Endothelial cell of umbilical vein (primary cell): ENCODE measurements around the gene PTTG1IP. TPM values are rescaled to one million over a fixed set of nuclear protein-coding genes. Genes with fewer than 3 reads are reported as not detected.

Experiments used
- BruUV-seq: library from RNA; stranded (reverse); fragments of 400-500 nt; replicated peaks from 2 replicates; lab custom pipeline; 2021; lab: Mats Ljungman, UMichigan
- CTCF ChIA-PET: fragments of 300-600, 350-600 bp; sonication (Branson Sonifier 250); formaldehyde crosslinking; loops from one replicate; lab custom pipeline; 2021; ENCODE audit warnings: antibody characterized with exemption, inconsistent platforms; lab: Charles Lee
- POLR2A ChIA-PET: fragments of 300-600, 350-600 bp; sonication (Branson Sonifier 250); formaldehyde crosslinking; loops from one replicate; lab custom pipeline; 2021; ENCODE audit warnings: antibody characterized with exemption, inconsistent platforms; lab: Charles Lee
- DNase-seq: peaks from one replicate; pipeline ENCODE4 v3.0.0-alpha.2; 2011; ENCODE audit warnings: low read depth, low spot score
- FAIRE-seq: peaks from 2 replicates; lab custom pipeline; 2011; peaks lifted over from hg19 to GRCh38; lab: Jason Lieb, UNC
- H2AFZ ChIP-seq: 2 replicates; pipeline ENCODE4 v1.6.0; 2012; ENCODE audit warnings: low read depth, low read length, control low read depth, inconsistent platforms
- H3K27ac ChIP-seq: 2 replicates; pipeline ENCODE4 v1.5.1; 2011; ENCODE audit warnings: low read depth, mild to moderate bottlenecking, control low read depth, low read length, moderate library complexity; ENCODE audit not compliant: insufficient read depth
- H3K27me3 ChIP-seq, 2 experiments: 2 replicates each; pipeline versions ENCODE4 v1.6.0 to v1.6.1; 2011; ENCODE audit warnings: low read length in 2 of 2, mixed read lengths in 1 of 2; ENCODE audit not compliant: control insufficient read depth in 2 of 2, insufficient read depth in 2 of 2
- H3K36me3 ChIP-seq, 2 experiments: 2 replicates in 1 of 2; 3 replicates in 1 of 2; pipeline ENCODE4 v1.5.1; 2011; ENCODE audit warnings: low read length in 2 of 2, mild to moderate bottlenecking in 1 of 2, moderate library complexity in 1 of 2; ENCODE audit not compliant: control insufficient read depth in 2 of 2, insufficient read depth in 2 of 2; ENCODE audit errors: extremely low read depth in 1 of 2
- H3K4me1 ChIP-seq: 3 replicates; pipeline ENCODE4 v1.5.1; 2011; ENCODE audit warnings: mild to moderate bottlenecking, low read length; ENCODE audit not compliant: control insufficient read depth, insufficient read depth; ENCODE audit errors: extremely low read depth
- H3K4me2 ChIP-seq: 2 replicates; pipeline ENCODE4 v1.6.1; 2011; ENCODE audit warnings: low read length, control low read depth, mixed read lengths; ENCODE audit not compliant: insufficient read depth
- H3K4me3 ChIP-seq, 3 experiments: fragments of 200-600 bp in 1 of 3; sonication (generic), shearing (Covaris generic) in 1 of 3; replicated peaks in 1 of 3; 2 replicates each; pipeline ENCODE4 v1.5.1; 2011 to 2016; ENCODE audit warnings: control low read depth in 3 of 3, low read length in 3 of 3, mild to moderate bottlenecking in 2 of 3, inconsistent platforms in 1 of 3, low read depth in 1 of 3, moderate library complexity in 1 of 3; ENCODE audit not compliant: insufficient read depth in 1 of 3
- H3K79me2 ChIP-seq: 2 replicates; pipeline ENCODE4 v1.6.0; 2012; ENCODE audit warnings: low read length, inconsistent platforms; ENCODE audit not compliant: control insufficient read depth, insufficient read depth
- H3K9ac ChIP-seq: replicated peaks from 2 replicates; pipeline ENCODE3; 2011; ENCODE audit warnings: low read length, control low read depth; ENCODE audit not compliant: insufficient read depth; ENCODE audit errors: extremely low read depth
- H3K9me1 ChIP-seq: replicated peaks from 3 replicates; pipeline ENCODE4 v1.6.0; 2011; ENCODE audit warnings: mild to moderate bottlenecking, low read length; ENCODE audit not compliant: control insufficient read depth, insufficient read depth; ENCODE audit errors: extremely low read depth
- H3K9me3 ChIP-seq: replicated peaks from 2 replicates; pipeline ENCODE4 v1.5.1; 2012; ENCODE audit warnings: low read length, inconsistent platforms; ENCODE audit not compliant: control insufficient read depth, insufficient read depth
- H4K20me1 ChIP-seq: replicated peaks from 2 replicates; pipeline ENCODE3; 2011; ENCODE audit warnings: mild to moderate bottlenecking, low read length; ENCODE audit not compliant: control insufficient read depth, insufficient read depth; ENCODE audit errors: extremely low read depth
- CTCF ChIP-seq, 2 donors: IDR thresholded peaks; 1 replicate in 1 of 2; 2 replicates in 1 of 2; pipeline ENCODE4 v1.5.1; 2011; ENCODE audit warnings: low read length in 2 of 2, mild to moderate bottlenecking in 2 of 2, moderate library complexity in 2 of 2, control low read depth in 1 of 2, inconsistent platforms in 1 of 2, low read depth in 1 of 2; ENCODE audit not compliant: insufficient read depth in 1 of 2; ENCODE audit errors: extremely low read depth in 1 of 2
- EZH2 ChIP-seq: IDR thresholded peaks from 2 replicates; pipeline ENCODE4 v1.6.1; 2012; ENCODE audit warnings: borderline replicate concordance, low read depth, mild to moderate bottlenecking, moderate library complexity, low read length, inconsistent platforms; ENCODE audit not compliant: severe bottlenecking
- FOS ChIP-seq: IDR thresholded peaks from 2 replicates; pipeline ENCODE4 v1.6.1; 2011; ENCODE audit warnings: mild to moderate bottlenecking, low read length, moderate library complexity, borderline replicate concordance; ENCODE audit not compliant: insufficient read depth
- GATA2 ChIP-seq: IDR thresholded peaks from 2 replicates; pipeline ENCODE4 v1.7.0; 2011; ENCODE audit warnings: low read depth, mild to moderate bottlenecking, moderate library complexity, mixed read lengths, low read length; ENCODE audit not compliant: insufficient read length, insufficient read depth
- JUN ChIP-seq: IDR thresholded peaks from 2 replicates; pipeline ENCODE4 v1.6.1; 2011; ENCODE audit warnings: borderline replicate concordance, low read depth; ENCODE audit not compliant: insufficient read length, insufficient read depth
- MAX ChIP-seq: IDR thresholded peaks from 2 replicates; pipeline ENCODE4 v1.6.1; 2011; ENCODE audit not compliant: insufficient read depth, insufficient read length
- MYC ChIP-seq: IDR thresholded peaks from one replicate; pipeline ENCODE4 v1.6.1; 2011; ENCODE audit warnings: mild to moderate bottlenecking, low read depth, low read length
- POLR2A ChIP-seq: IDR thresholded peaks from 2 replicates; pipeline ENCODE4 v1.6.1; 2012; ENCODE audit warnings: low read depth, mild to moderate bottlenecking, control low read depth, low read length
- POLR2AphosphoS5 ChIP-seq: IDR thresholded peaks from 2 replicates; pipeline ENCODE4 v1.6.1; 2012; ENCODE audit warnings: low read depth, mild to moderate bottlenecking, control low read depth, low read length, moderate library complexity; ENCODE audit not compliant: insufficient read depth
- dilution Hi-C: fragments of 300-500 bp; cut with MboI; formaldehyde crosslinking; loops from one replicate; pipeline ENCODE4 v1.15.0; 2019; ENCODE audit warnings: low sequenced_read_pairs; ENCODE audit not compliant: extremely low pct_ligation_motif_present
- intact Hi-C: fragments of 100-400 bp; cut with micrococcal nuclease; formaldehyde crosslinking; loops from one replicate; pipeline ENCODE4 v1.10.0; 2022
- polyA plus RNA-seq, 4 experiments: library from polyadenylated mRNA; depleted of rRNA in 3 of 4; stranded (reverse) in 3 of 4; unstranded in 1 of 4; fragments of >200 nt; gene quantifications; 2 replicates each; pipeline versions ENCODE4 v1.2.1 to v1.2.3, GENCODE V29; 2011 to 2012; ENCODE audit warnings: missing spikeins in 1 of 4
- total RNA-seq: library from RNA; stranded (reverse); gene quantifications from 2 replicates; pipeline ENCODE4 v1.2.3, GENCODE V29; 2021

Gene PTTG1IP
- total and polyA plus RNA-seq, 2 donors (not counting 3 experiments of a cell fraction or from before 2014, with no cell fraction given) = 342 to 415 TPM

- intact Hi-C loops = no loop called here
- no peaks in the 10 kb centered on the region for H3K4me1 ChIP-seq
- H4K20me1 ChIP-seq = peaks cover 7% of the 10 kb centered on the region
- no peak for DNase-seq
- H3K4me3 ChIP-seq = no peak overlapping the region
- BruUV-seq = no TSS peak
- H2AFZ ChIP-seq = no peak overlapping the region
- H3K9me3 ChIP-seq = no peaks in the 10 kb centered on the region
- ChIA-PET CTCF (no interaction called here), POLR2A (no interaction called here)
- no peak overlapping the region for H3K9ac ChIP-seq
- no peaks in the 10 kb centered on the region for H3K27me3 ChIP-seq
- no peak overlapping the region for H3K27ac ChIP-seq
- H3K9me1 ChIP-seq = no peaks in the 10 kb centered on the region
- dilution Hi-C loops = no loop called here
- peaks cover 63% of the 10 kb centered on the region for H3K79me2 ChIP-seq
- no peak for FAIRE-seq
- TF ChIP-seq POLR2AphosphoS5 (no peak), MYC (no peak)
- no peak overlapping the region for H3K4me2 ChIP-seq
- peaks cover 47 to 67% of the 10 kb centered on the region in 2 experiments for H3K36me3 ChIP-seq
These were observed 19.7 kb downstream of the PTTG1IP start for GRCh38 chr21:44853601-44854390.

GRCh38 chr21:44850905-44851657, 22.4 kb downstream of the PTTG1IP start:
- intact Hi-C loops = no loop called here
- H3K27ac ChIP-seq = no peak overlapping the region
- no peak for DNase-seq
- peaks cover 12% of the 10 kb centered on the region for H3K4me1 ChIP-seq
- TF ChIP-seq MAX (no peak), JUN (no peak), FOS (no peak), GATA2 (no peak), MYC (no peak), EZH2 (no peak), POLR2A (no peak), POLR2AphosphoS5 (no peak), CTCF (IDR thresholded peaks at IDR 0.05; ENCODE audit: extremely low read depth in 1 of 2, insufficient read depth in 1 of 2, low read depth in 1 of 2, low read length in 2 of 2) (no peak)
- peaks cover 36% of the 10 kb centered on the region for H3K79me2 ChIP-seq
- H3K9me1 ChIP-seq = no peaks in the 10 kb centered on the region
- H3K4me3 ChIP-seq = no peak overlapping the region
- peaks cover 36 to 55% of the 10 kb centered on the region in 2 experiments for H3K36me3 ChIP-seq
- H3K4me2 ChIP-seq = no peak overlapping the region
- H2AFZ ChIP-seq = no peak overlapping the region
- FAIRE-seq = no peak
- H3K9ac ChIP-seq = no peak overlapping the region
- BruUV-seq = no TSS peak
- no peaks in the 10 kb centered on the region for H3K27me3 ChIP-seq
- peaks cover 7% of the 10 kb centered on the region for H4K20me1 ChIP-seq
- CTCF ChIA-PET = no interaction called here
- POLR2A ChIA-PET = no interaction called here
- dilution Hi-C loops = no loop called here
- H3K9me3 ChIP-seq = no peaks in the 10 kb centered on the region
